ENCODE measurements around the gene SOCS1. TPM values are rescaled to one million over a fixed set of nuclear protein-coding genes. Genes with fewer than 3 reads are reported as not detected.
A peak's percentile ranks its signal among the peaks of the same experiment; 100 is the strongest.

SOCS1 gene
- total RNA-seq, 4 donors from 2014 or later, result 1.1 to 5.5 (median 3.1) TPM

- no peak overlapping the region for H3K4me3 ChIP-seq
- H3K27me3 ChIP-seq, result peaks cover 0 to 4% (median 4%) of the 10 kb centered on the region in 3 donors
- no peak for DNase-seq
- TF ChIP-seq POLR2A (IDR thresholded peaks at IDR 0.05), result no peak
- no peak for TF ChIP-seq CTCF (IDR thresholded peaks at IDR 0.05 in 4 of 5, conservative IDR thresholded peaks at IDR 0.05 in 1 of 5)
- intact Hi-C loops (cut with DNase I; ENCODE audit: low total_unique reads), result no loop called here
- ATAC-seq, result no peak
- no peak overlapping the region for H3K27ac ChIP-seq
- no peaks in the 10 kb centered on the region for H3K4me1 ChIP-seq
- H3K9me3 ChIP-seq, result peaks cover 0 to 8% (median 3%) of the 10 kb centered on the region in 3 donors
- in situ Hi-C loops (cut with MboI; ENCODE audit: low sequenced_read_pairs in 4 of 4), result no loop called here
- H3K36me3 ChIP-seq, result no peaks in the 10 kb centered on the region
Observed at GRCh38 chr16:11215935-11216556, 40.0 kb downstream of the SOCS1 start.

- Histone ChIP-seq H3K27me3 (peaks cover 0 to 4% (median 4%) of the 10 kb centered on the region in 3 donors), H3K9me3 (peaks cover 0 to 8% (median 3%) of the 10 kb centered on the region in 3 donors), H3K4me1 (no peaks in the 10 kb centered on the region), H3K36me3 (no peaks in the 10 kb centered on the region), H3K27ac (no peak overlapping the region), H3K4me3 (no peak overlapping the region)
- in situ Hi-C loops (cut with MboI; ENCODE audit: low sequenced_read_pairs in 4 of 4) (no loop called here), intact Hi-C loops (cut with DNase I; ENCODE audit: low total_unique reads) (no loop called here)
- DNase-seq (no peak), ATAC-seq (no peak)
- TF ChIP-seq CTCF (IDR thresholded peaks at IDR 0.05 in 4 of 5, conservative IDR thresholded peaks at IDR 0.05 in 1 of 5), result no peak
Observed at GRCh38 chr16:11213799-11214198, 42.2 kb downstream of the SOCS1 start.

GRCh38 chr16:11213373-11213772, 42.6 kb downstream of the SOCS1 start:
- H3K4me1 ChIP-seq, result no peaks in the 10 kb centered on the region
- no peak for TF ChIP-seq POLR2A (IDR thresholded peaks at IDR 0.05)
- in situ Hi-C loops (cut with MboI; ENCODE audit: low sequenced_read_pairs in 4 of 4), result no loop called here
- no peak overlapping the region for H3K27ac ChIP-seq
- H3K9me3 ChIP-seq, result peaks cover 0 to 8% (median 3%) of the 10 kb centered on the region in 3 donors
- intact Hi-C loops (cut with DNase I; ENCODE audit: low total_unique reads), result no loop called here
- no peak overlapping the region for H3K4me3 ChIP-seq
- ATAC-seq, result no peak
- H3K27me3 ChIP-seq, result peaks cover 0 to 4% (median 4%) of the 10 kb centered on the region in 3 donors
- no peaks in the 10 kb centered on the region for H3K36me3 ChIP-seq
- DNase-seq, result no peak

GRCh38 chr16:11212798-11213196, 43.2 kb downstream of the SOCS1 start:
- Histone ChIP-seq H3K27ac (no peak overlapping the region), H3K27me3 (peaks cover 0 to 4% (median 4%) of the 10 kb centered on the region in 3 donors), H3K36me3 (no peaks in the 10 kb centered on the region), H3K4me3 (no peak overlapping the region), H3K9me3 (peaks cover 0 to 8% (median 3%) of the 10 kb centered on the region in 3 donors), H3K4me1 (no peaks in the 10 kb centered on the region)
- no peak for DNase-seq
- ATAC-seq, result no peak
- no peak for TF ChIP-seq POLR2A (IDR thresholded peaks at IDR 0.05)
- no peak for TF ChIP-seq CTCF (IDR thresholded peaks at IDR 0.05 in 4 of 5, conservative IDR thresholded peaks at IDR 0.05 in 1 of 5)
- intact Hi-C loops (cut with DNase I; ENCODE audit: low total_unique reads) (no loop called here), in situ Hi-C loops (cut with MboI; ENCODE audit: low sequenced_read_pairs in 4 of 4) (no loop called here)

- ATAC-seq, result peak in 1 of 2 donors; percentile 20
- TF ChIP-seq POLR2A (IDR thresholded peaks at IDR 0.05), result no peak
- no peak for TF ChIP-seq CTCF (IDR thresholded peaks at IDR 0.05 in 4 of 5, conservative IDR thresholded peaks at IDR 0.05 in 1 of 5)
- Histone ChIP-seq H3K36me3 (no peaks in the 10 kb centered on the region), H3K4me3 (no peak overlapping the region), H3K27ac (no peak overlapping the region), H3K27me3 (peaks cover 0 to 4% (median 4%) of the 10 kb centered on the region in 3 donors), H3K9me3 (peaks cover 0 to 8% (median 3%) of the 10 kb centered on the region in 3 donors), H3K4me1 (no peaks in the 10 kb centered on the region)
- intact Hi-C loops (cut with DNase I; ENCODE audit: low total_unique reads), result no loop called here
- DNase-seq, result no peak
- in situ Hi-C loops (cut with MboI; ENCODE audit: low sequenced_read_pairs in 4 of 4), result no loop called here
Observed at GRCh38 chr16:11211977-11212797, 43.8 kb downstream of the SOCS1 start.
